ENCODE data around the gene MGLL.

Gene MGLL

GRCh38 chr3:127749787-127750225, 72.5 kb downstream of the MGLL start:
- Histone ChIP-seq H3K36me3 (ENCODE audit: low read length) (no peaks in the 10 kb centered on the region), H3K9me3 (ENCODE audit: insufficient read depth, low read length) (no peaks in the 10 kb centered on the region), H3K4me3 (ENCODE audit: insufficient read depth, low read length, poor library complexity, severe bottlenecking) (no peak overlapping the region), H3K9ac (ENCODE audit: low read length) (peak overlapping the region; percentile 17; the same call in 1 of the 2 replicates), H3F3A (ENCODE audit: insufficient read depth) (no peaks in the 10 kb centered on the region), H3K9me2 (replicated peaks; ENCODE audit: insufficient read depth, low read length) (no peaks in the 10 kb centered on the region), H3K4me2 (ENCODE audit: low read depth, low read length, poor library complexity, severe bottlenecking) (peak overlapping the region; percentile 12), H3K27me3 (ENCODE audit: low read length) (no peaks in the 10 kb centered on the region), H3K27ac (ENCODE audit: low read depth, low read length) (peak overlapping the region; percentile 6; the same call in 1 of the 2 replicates), H2AFZ (ENCODE audit: low read depth, low read length, severe bottlenecking) (peak overlapping the region; percentile 23), H4K20me1 (ENCODE audit: low read depth, low read length) (no peaks in the 10 kb centered on the region), H3K79me2 (ENCODE audit: insufficient read depth, low read length) (no peaks in the 10 kb centered on the region)
- TF ChIP-seq EZH2phosphoT487 (conservative IDR thresholded peaks at IDR 0.05; ENCODE audit: low read length) (no peak), CTCF (IDR thresholded peaks at IDR 0.05; ENCODE audit: insufficient read depth, low read length, poor library complexity, severe bottlenecking) (no peak)

- H4K20me1 ChIP-seq (ENCODE audit: low read depth, low read length), result no peaks in the 10 kb centered on the region
- H2AFZ ChIP-seq (ENCODE audit: low read depth, low read length, severe bottlenecking), result no peak overlapping the region
- H3K4me2 ChIP-seq (ENCODE audit: low read depth, low read length, poor library complexity, severe bottlenecking), result no peak overlapping the region
- H3K27me3 ChIP-seq (ENCODE audit: low read length), result no peaks in the 10 kb centered on the region
- H3K27ac ChIP-seq (ENCODE audit: low read depth, low read length), result no peak overlapping the region
- H3K79me2 ChIP-seq (ENCODE audit: insufficient read depth, low read length), result no peaks in the 10 kb centered on the region
- TF ChIP-seq EZH2phosphoT487 (conservative IDR thresholded peaks at IDR 0.05; ENCODE audit: low read length) (no peak), CTCF (IDR thresholded peaks at IDR 0.05; ENCODE audit: insufficient read depth, low read length, poor library complexity, severe bottlenecking) (no peak)
- no peaks in the 10 kb centered on the region for H3K9me2 ChIP-seq (replicated peaks; ENCODE audit: insufficient read depth, low read length)
- H3K36me3 ChIP-seq (ENCODE audit: low read length), result no peaks in the 10 kb centered on the region
- H3K4me3 ChIP-seq (ENCODE audit: insufficient read depth, low read length, poor library complexity, severe bottlenecking), result no peak overlapping the region
- H3K9me3 ChIP-seq (ENCODE audit: insufficient read depth, low read length), result no peaks in the 10 kb centered on the region
- no peak overlapping the region for H3K9ac ChIP-seq (ENCODE audit: low read length)
- no peaks in the 10 kb centered on the region for H3F3A ChIP-seq (ENCODE audit: insufficient read depth)
These were observed 73.0 kb downstream of the MGLL start for GRCh38 chr3:127749361-127749760.

- Histone ChIP-seq H3K4me3 (ENCODE audit: insufficient read depth, low read length, poor library complexity, severe bottlenecking) (no peak overlapping the region), H4K20me1 (ENCODE audit: low read depth, low read length) (no peaks in the 10 kb centered on the region), H2AFZ (ENCODE audit: low read depth, low read length, severe bottlenecking) (no peak overlapping the region), H3K79me2 (ENCODE audit: insufficient read depth, low read length) (no peaks in the 10 kb centered on the region), H3K36me3 (ENCODE audit: low read length) (no peaks in the 10 kb centered on the region), H3F3A (ENCODE audit: insufficient read depth) (no peaks in the 10 kb centered on the region), H3K27me3 (ENCODE audit: low read length) (no peaks in the 10 kb centered on the region), H3K27ac (ENCODE audit: low read depth, low read length) (no peak overlapping the region), H3K4me2 (ENCODE audit: low read depth, low read length, poor library complexity, severe bottlenecking) (no peak overlapping the region), H3K9me3 (ENCODE audit: insufficient read depth, low read length) (no peaks in the 10 kb centered on the region), H3K9ac (ENCODE audit: low read length) (no peak overlapping the region), H3K9me2 (replicated peaks; ENCODE audit: insufficient read depth, low read length) (no peaks in the 10 kb centered on the region)
- TF ChIP-seq EZH2phosphoT487 (conservative IDR thresholded peaks at IDR 0.05; ENCODE audit: low read length) (no peak), CTCF (IDR thresholded peaks at IDR 0.05; ENCODE audit: insufficient read depth, low read length, poor library complexity, severe bottlenecking) (no peak)
These were observed 73.5 kb downstream of the MGLL start for GRCh38 chr3:127748754-127749327.
